Fibroblast of lung (primary cell): Measurements from ENCODE around the gene GLDN. TPM values are rescaled to one million over a fixed set of nuclear protein-coding genes. Genes with fewer than 3 reads are reported as not detected.

ENCODE experiments used
- DNase-seq, 2 donors: peaks; one replicate each; pipeline versions ENCODE4 v3.0.0 to v3.0.0-alpha.2; 2010; ENCODE audit warnings: low read depth in 2 of 2
- H2AFZ ChIP-seq: 2 replicates; pipeline ENCODE4 v1.5.1; 2012; ENCODE audit warnings: low read length, control low read depth, inconsistent platforms
- H3K27ac ChIP-seq: 2 replicates; pipeline ENCODE4 v1.5.1; 2011; ENCODE audit warnings: low read length, control low read depth; ENCODE audit not compliant: insufficient read depth
- H3K27me3 ChIP-seq: 2 replicates; pipeline ENCODE4 v1.5.1; 2011; ENCODE audit warnings: mild to moderate bottlenecking, low read length; ENCODE audit not compliant: control insufficient read depth, insufficient read depth
- H3K36me3 ChIP-seq: 2 replicates; pipeline ENCODE4 v1.5.1; 2011; ENCODE audit warnings: low read length; ENCODE audit not compliant: control insufficient read depth, insufficient read depth
- H3K4me1 ChIP-seq: 2 replicates; pipeline ENCODE4 v1.5.1; 2011; ENCODE audit warnings: low read length; ENCODE audit not compliant: control insufficient read depth, insufficient read depth; ENCODE audit errors: extremely low read depth
- H3K4me2 ChIP-seq: 2 replicates; pipeline ENCODE4 v1.5.1; 2011; ENCODE audit warnings: low read length, control low read depth; ENCODE audit not compliant: insufficient read depth; ENCODE audit errors: extremely low read depth
- H3K4me3 ChIP-seq, 4 experiments: fragments of 200-600 bp in 1 of 4; sonication (generic) in 1 of 4; replicated peaks in 1 of 4; 2 replicates each; pipeline ENCODE4 v1.5.1; 2011 to 2016; ENCODE audit warnings: low read length in 4 of 4, low read depth in 3 of 4, mild to moderate bottlenecking in 3 of 4, control low read depth in 2 of 4, inconsistent platforms in 1 of 4, mixed read lengths in 1 of 4; ENCODE audit not compliant: insufficient read depth in 1 of 4; ENCODE audit errors: control extremely low read depth in 1 of 4
- H3K79me2 ChIP-seq: 2 replicates; pipeline ENCODE4 v1.5.1; 2012; ENCODE audit warnings: mild to moderate bottlenecking, low read length, inconsistent platforms; ENCODE audit not compliant: control insufficient read depth, insufficient read depth
- H3K9ac ChIP-seq: 2 replicates; pipeline ENCODE4 v1.5.1; 2011; ENCODE audit warnings: mild to moderate bottlenecking, low read length, control low read depth; ENCODE audit not compliant: insufficient read depth
- H3K9me3 ChIP-seq: 2 replicates; pipeline ENCODE4 v1.5.1; 2012; ENCODE audit warnings: low read depth, low read length; ENCODE audit not compliant: control insufficient read depth, insufficient read depth
- H4K20me1 ChIP-seq: 2 replicates; pipeline ENCODE4 v1.5.1; 2011; ENCODE audit warnings: low read length; ENCODE audit not compliant: control insufficient read depth, insufficient read depth; ENCODE audit errors: extremely low read depth
- EZH2 ChIP-seq: IDR thresholded peaks from 2 replicates; pipeline ENCODE4 v1.5.1; 2012; ENCODE audit warnings: low read length, control low read depth, mild to moderate bottlenecking; ENCODE audit errors: missing control alignments
- polyA plus RNA-seq, 2 donors: library from polyadenylated mRNA; depleted of rRNA in 1 of 2; stranded (reverse) in 1 of 2; unstranded in 1 of 2; fragments of >200 nt; gene quantifications; 2 replicates each; pipeline ENCODE4 v1.2.1, GENCODE V29; 2011 to 2012; ENCODE audit warnings: missing spikeins in 1 of 2
- total RNA-seq: library from RNA; depleted of rRNA; stranded (reverse); fragments of >200 nt; gene quantifications from 2 replicates; pipeline ENCODE4 v1.2.1, GENCODE V29; 2014
- TF ChIP-seq, protein P1 (sequence below), 2 donors: IDR thresholded peaks in 1 of 2; conservative IDR thresholded peaks in 1 of 2; 1 replicate in 1 of 2; 2 replicates in 1 of 2; pipeline ENCODE4 v1.5.1; 2011 to 2012; ENCODE audit warnings: low read length in 2 of 2, control low read depth in 1 of 2, inconsistent platforms in 1 of 2, low read depth in 1 of 2, mild to moderate bottlenecking in 1 of 2

GLDN gene
- total and polyA plus RNA-seq, 2 donors (not counting 1 experiment from before 2014, with no cell fraction given) = 1.8 to 50.7 TPM

DNA sequence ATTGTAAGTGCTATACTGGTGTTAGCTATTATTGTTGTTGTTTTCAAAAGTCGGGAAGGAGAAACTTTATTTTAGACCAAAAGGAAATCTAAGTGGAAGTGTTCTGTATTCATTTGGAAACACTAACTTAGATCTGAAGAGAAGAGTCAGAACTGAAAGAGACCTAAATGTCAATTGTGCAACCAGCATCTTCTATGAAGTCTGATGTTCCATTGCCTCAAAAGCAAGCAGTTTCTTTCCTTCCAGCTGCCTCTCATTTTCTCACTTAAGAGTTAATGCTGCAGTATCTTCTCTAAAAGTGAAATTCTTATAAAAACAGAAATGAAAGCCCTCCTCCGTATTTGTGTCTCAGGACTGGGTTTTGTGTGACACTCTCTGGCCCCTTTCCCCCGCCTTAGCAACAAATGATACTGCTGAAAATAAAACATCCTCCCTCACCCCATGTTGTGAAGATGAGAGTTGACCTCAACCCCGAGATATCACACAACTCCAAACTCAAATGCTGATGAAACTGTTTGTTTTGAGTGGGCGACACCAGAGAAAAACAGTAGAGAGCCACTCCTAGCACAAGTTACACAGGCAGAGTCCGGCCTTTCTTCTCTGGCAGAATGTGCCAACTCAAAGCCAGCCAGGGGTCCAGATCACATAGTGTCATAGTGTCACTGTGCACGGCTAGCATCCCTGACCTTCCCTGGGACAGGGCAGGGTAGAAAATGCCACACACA is 48.9 kb downstream of the GLDN start:
- Histone ChIP-seq H3K4me3 (no peak overlapping the region), H3K79me2 (no peaks in the 10 kb centered on the region), H3K27me3 (no peaks in the 10 kb centered on the region), H3K9ac (no peak overlapping the region), H2AFZ (no peak overlapping the region), H4K20me1 (no peaks in the 10 kb centered on the region), H3K4me2 (no peak overlapping the region), H3K4me1 (no peaks in the 10 kb centered on the region), H3K27ac (no peak overlapping the region), H3K36me3 (no peaks in the 10 kb centered on the region), H3K9me3 (no peaks in the 10 kb centered on the region)
- TF ChIP-seq, protein P1, sequence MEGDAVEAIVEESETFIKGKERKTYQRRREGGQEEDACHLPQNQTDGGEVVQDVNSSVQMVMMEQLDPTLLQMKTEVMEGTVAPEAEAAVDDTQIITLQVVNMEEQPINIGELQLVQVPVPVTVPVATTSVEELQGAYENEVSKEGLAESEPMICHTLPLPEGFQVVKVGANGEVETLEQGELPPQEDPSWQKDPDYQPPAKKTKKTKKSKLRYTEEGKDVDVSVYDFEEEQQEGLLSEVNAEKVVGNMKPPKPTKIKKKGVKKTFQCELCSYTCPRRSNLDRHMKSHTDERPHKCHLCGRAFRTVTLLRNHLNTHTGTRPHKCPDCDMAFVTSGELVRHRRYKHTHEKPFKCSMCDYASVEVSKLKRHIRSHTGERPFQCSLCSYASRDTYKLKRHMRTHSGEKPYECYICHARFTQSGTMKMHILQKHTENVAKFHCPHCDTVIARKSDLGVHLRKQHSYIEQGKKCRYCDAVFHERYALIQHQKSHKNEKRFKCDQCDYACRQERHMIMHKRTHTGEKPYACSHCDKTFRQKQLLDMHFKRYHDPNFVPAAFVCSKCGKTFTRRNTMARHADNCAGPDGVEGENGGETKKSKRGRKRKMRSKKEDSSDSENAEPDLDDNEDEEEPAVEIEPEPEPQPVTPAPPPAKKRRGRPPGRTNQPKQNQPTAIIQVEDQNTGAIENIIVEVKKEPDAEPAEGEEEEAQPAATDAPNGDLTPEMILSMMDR (conservative IDR thresholded peaks at IDR 0.05 in 1 of 2, IDR thresholded peaks at IDR 0.05 in 1 of 2; ENCODE audit: low read depth in 1 of 2, low read length in 2 of 2) = no peak
- no peak for TF ChIP-seq EZH2
- no peak for DNase-seq

DNA sequence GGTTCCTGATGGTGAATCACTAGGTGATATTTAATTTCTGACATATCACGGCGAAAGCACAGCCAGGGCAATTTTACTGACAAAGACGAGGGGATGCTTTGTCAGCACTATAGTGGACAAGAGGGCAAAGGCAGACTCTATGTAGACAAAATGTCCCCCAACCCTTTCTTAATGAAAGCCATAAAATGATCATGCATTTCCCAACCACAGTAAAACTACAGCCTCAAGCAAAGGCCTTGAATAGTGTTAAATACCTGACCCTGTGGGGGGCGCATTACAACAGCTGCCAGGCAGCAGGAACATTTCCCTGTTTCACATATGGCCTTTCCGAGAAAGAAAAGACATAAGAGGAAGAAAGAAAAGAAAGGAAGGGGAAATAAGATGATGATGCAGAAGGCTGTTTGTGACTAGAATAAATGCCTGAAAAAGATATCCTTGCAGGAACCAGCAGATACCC is 49.5 kb downstream of the GLDN start:
- no peaks in the 10 kb centered on the region for H4K20me1 ChIP-seq
- TF ChIP-seq, protein P1 (conservative IDR thresholded peaks at IDR 0.05 in 1 of 2, IDR thresholded peaks at IDR 0.05 in 1 of 2; ENCODE audit: low read depth in 1 of 2, low read length in 2 of 2) = no peak
- no peak for TF ChIP-seq EZH2
- H2AFZ ChIP-seq = no peak overlapping the region
- H3K27ac ChIP-seq = no peak overlapping the region
- no peak overlapping the region for H3K4me3 ChIP-seq
- H3K4me2 ChIP-seq = no peak overlapping the region
- H3K9ac ChIP-seq = no peak overlapping the region
- H3K36me3 ChIP-seq = no peaks in the 10 kb centered on the region
- no peaks in the 10 kb centered on the region for H3K4me1 ChIP-seq
- H3K79me2 ChIP-seq = no peaks in the 10 kb centered on the region
- no peaks in the 10 kb centered on the region for H3K9me3 ChIP-seq
- H3K27me3 ChIP-seq = no peaks in the 10 kb centered on the region
- DNase-seq = no peak

DNA sequence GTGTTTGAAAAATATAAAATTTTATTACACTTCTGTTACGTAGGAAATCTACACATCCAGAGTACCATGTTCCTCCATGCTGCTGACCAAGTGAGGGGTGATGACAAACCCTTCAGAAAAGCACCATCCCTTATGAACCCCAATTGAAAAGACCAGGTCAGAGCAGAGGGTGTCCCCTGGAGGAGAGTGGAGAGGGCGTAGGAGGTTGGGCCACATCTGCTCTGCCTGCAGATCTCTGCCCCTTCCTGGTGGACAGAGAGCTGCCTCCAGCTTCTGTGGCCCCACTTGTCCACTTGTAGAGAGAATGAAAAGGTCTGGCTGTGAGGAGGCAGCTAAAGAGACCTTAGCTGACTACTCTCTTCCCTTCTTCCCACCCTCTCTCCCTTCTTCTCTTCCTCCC is 55.5 kb downstream of the GLDN start:
- Histone ChIP-seq H2AFZ (no peak overlapping the region), H3K4me3 (no peak overlapping the region), H3K27me3 (peaks cover 6% of the 10 kb centered on the region), H3K27ac (no peak overlapping the region), H3K4me2 (no peak overlapping the region), H3K4me1 (no peaks in the 10 kb centered on the region), H3K9ac (no peak overlapping the region), H3K36me3 (no peaks in the 10 kb centered on the region), H3K79me2 (no peaks in the 10 kb centered on the region), H3K9me3 (no peaks in the 10 kb centered on the region), H4K20me1 (no peaks in the 10 kb centered on the region)
- TF ChIP-seq, protein P1 (conservative IDR thresholded peaks at IDR 0.05 in 1 of 2, IDR thresholded peaks at IDR 0.05 in 1 of 2; ENCODE audit: low read depth in 1 of 2, low read length in 2 of 2) = no peak
- no peak for TF ChIP-seq EZH2
- DNase-seq = no peak
